Activated naive CD8-positive, alpha-beta T cell treated with anti-CD3 and anti-CD28 coated beads, Interleukin-2, amount 50 U/mL, for 24 hours (primary cell): ENCODE measurements around the gene SLK.

ENCODE experiments used
- ATAC-seq: fragments of 150-1000 bp; cut with Tn5 transposase; one replicate; pipeline ENCODE4 v1.10.0; 2021
- DNase-seq: peaks from one replicate; pipeline ENCODE4 v3.0.0; 2021
- H3K27ac Mint-ChIP-seq: one replicate; pipeline ENCODE4 v1.8.0; 2021; ENCODE audit warnings: mild to moderate bottlenecking, mixed read lengths
- H3K27me3 Mint-ChIP-seq: one replicate; pipeline ENCODE4 v1.8.0; 2021; ENCODE audit warnings: mixed read lengths
- H3K36me3 Mint-ChIP-seq: one replicate; pipeline ENCODE4 v1.8.0; 2021; ENCODE audit warnings: low read depth, mixed read lengths
- H3K4me1 Mint-ChIP-seq: one replicate; pipeline ENCODE4 v1.8.0; 2021; ENCODE audit warnings: mixed read lengths
- H3K4me3 Mint-ChIP-seq: one replicate; pipeline ENCODE4 v1.8.0; 2021; ENCODE audit warnings: mild to moderate bottlenecking, moderate library complexity, mixed read lengths
- H3K9me3 Mint-ChIP-seq: one replicate; pipeline ENCODE4 v1.8.0; 2021; ENCODE audit warnings: mixed read lengths

SLK gene

DNA sequence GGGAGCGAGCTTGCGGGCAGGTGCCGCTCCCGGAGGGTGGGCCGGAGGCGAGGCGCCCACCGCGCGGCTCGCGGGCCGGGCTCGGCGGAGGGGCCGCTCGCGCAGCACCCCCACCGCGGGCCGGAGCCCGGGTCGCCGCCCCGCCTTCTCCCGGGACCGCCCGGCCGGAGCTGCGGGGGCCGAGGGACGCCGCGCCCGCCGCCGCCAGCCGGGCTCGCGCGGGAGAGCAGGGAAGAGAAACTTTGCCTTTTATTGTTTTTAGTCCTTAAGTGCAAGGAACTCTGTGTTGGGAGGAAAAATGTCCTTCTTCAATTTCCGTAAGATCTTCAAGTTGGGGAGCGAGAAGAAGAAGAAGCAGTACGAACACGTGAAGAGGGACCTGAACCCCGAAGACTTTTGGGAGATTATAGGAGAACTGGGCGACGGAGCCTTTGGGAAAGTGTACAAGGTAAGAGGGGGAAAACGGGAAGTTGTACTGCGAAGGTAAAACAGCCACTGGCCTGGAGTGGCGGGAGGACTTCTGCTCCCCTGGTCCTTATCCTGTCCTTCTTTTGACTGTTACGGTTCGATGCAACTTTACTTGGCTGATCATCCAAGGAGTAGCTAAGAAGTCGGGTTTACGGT lies 620 bp downstream of the SLK start:
- peak overlapping the region; percentile 99 for H3K4me3 Mint-ChIP-seq
- H3K27ac Mint-ChIP-seq, result peak overlapping the region; percentile 91
- no peaks in the 10 kb centered on the region for H3K9me3 Mint-ChIP-seq
- H3K27me3 Mint-ChIP-seq, result no peaks in the 10 kb centered on the region
- ATAC-seq (peak; percentile 38), DNase-seq (peak; percentile 41)
- peaks cover 4% of the 10 kb centered on the region for H3K36me3 Mint-ChIP-seq
- H3K4me1 Mint-ChIP-seq, result peaks cover 48% of the 10 kb centered on the region

DNA sequence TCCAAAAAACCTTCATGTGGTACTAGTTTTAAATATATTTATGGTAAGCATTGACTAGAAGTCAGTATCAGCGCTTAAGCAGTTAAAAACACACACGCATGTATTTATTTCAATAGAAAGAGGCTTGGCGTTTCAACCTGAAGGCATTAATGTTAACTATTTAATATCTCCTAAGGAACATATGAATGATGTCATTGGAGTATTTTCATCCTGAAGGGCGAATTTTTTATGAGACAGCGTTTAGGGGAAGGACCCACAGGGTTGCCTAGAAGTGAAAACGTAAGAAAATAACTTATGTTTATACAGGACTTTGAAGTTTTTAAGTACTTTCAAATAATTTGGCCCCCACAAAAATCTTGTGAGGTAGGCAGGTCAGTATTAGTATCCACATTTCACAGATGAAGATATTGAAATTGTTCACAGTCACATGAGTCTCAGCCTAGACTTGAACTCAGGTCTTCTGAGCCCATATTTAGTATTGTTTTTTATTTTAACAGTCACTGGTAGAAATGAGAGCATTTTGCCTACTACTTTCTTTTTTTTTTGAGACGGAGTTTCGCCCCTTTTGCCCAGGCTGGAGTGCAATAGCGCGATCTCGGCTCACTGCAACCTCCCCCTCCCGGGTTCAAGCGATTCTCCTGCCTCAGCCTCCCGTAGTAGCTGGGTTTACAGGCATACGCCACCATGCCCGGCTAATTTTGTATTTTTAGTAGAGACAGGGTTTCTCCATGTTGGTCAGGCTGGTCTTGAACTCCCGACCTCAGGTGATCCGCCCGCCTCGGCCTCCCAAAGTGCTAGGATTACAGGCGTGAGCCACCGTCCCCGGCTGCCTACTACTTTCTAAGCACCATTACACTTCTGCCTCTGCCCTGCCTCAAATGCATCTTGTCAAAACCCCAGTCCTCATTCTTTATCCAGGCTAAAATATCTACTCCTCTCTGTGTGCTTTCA lies 1.8 kb downstream of the SLK start:
- Mint-ChIP-seq H3K27me3 (no peaks in the 10 kb centered on the region), H3K4me3 (peak overlapping the region; percentile 99), H3K36me3 (peaks cover 7% of the 10 kb centered on the region), H3K9me3 (no peaks in the 10 kb centered on the region), H3K27ac (peak overlapping the region; percentile 91), H3K4me1 (peaks cover 59% of the 10 kb centered on the region)
- ATAC-seq (no peak), DNase-seq (no peak)

DNA sequence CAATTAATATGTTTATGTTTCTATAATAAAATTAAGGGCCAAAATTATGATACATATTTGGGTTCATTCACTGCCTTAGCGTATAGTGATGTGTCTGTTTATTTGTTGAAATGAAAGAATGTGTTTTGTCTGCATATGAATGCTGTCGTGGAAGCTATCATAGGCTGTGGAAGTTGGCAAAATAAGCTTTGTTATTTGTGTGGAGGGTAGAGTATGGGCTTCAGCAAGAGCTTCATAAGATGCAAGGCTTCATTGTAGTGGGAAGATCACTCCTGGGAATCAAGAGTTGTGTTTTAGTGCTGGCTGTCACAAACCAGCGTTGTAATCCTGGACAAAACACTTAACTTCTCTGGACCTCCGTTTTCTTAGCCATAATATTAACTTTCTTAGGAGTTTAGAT lies 2.5 kb downstream of the SLK start:
- Mint-ChIP-seq H3K4me1 (peaks cover 64% of the 10 kb centered on the region), H3K4me3 (peak overlapping the region; percentile 99), H3K27me3 (no peaks in the 10 kb centered on the region), H3K9me3 (no peaks in the 10 kb centered on the region), H3K27ac (peak overlapping the region; percentile 55), H3K36me3 (peaks cover 10% of the 10 kb centered on the region)
- DNase-seq (no peak), ATAC-seq (no peak)

DNA sequence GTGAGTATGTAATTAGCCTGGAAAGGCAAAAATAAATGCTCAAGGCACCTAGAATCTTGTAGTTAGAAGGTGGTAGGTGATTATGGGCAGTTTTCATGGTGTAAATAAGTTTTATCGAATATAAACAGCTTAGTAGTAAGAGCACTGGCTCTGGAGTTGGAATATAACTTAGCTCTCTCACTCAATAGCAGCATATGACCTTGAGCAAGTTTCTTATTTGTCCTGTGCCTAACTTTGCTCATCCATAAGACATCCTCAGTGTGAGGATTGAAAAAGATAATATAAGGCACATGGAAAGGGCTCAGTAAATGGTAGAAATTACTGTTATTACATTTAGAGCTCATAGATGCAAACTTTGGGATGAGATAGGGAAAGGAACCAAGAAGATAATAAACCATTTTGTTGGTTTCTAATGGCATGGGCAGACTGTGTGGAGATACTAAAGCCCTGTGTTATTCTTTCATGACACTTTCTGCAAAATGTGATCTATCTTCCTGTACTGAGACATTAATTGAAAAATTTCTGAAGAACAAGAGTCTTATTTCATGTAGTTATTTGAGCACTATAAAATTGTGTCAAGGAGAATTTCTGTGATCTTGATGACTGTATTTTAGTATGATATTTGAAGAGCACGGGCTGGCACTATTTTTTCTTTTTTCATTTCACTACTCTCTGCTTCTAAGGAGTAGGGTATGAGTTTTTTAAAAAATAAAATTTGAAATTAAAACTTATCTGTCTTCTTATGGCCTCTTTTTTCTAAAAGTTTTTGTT lies 3.1 kb downstream of the SLK start:
- Mint-ChIP-seq H3K9me3 (peaks cover 3% of the 10 kb centered on the region), H3K4me3 (peak overlapping the region; percentile 99), H3K27ac (no peak overlapping the region), H3K4me1 (peaks cover 66% of the 10 kb centered on the region), H3K36me3 (peaks cover 12% of the 10 kb centered on the region), H3K27me3 (no peaks in the 10 kb centered on the region)
- DNase-seq (no peak), ATAC-seq (no peak)

DNA sequence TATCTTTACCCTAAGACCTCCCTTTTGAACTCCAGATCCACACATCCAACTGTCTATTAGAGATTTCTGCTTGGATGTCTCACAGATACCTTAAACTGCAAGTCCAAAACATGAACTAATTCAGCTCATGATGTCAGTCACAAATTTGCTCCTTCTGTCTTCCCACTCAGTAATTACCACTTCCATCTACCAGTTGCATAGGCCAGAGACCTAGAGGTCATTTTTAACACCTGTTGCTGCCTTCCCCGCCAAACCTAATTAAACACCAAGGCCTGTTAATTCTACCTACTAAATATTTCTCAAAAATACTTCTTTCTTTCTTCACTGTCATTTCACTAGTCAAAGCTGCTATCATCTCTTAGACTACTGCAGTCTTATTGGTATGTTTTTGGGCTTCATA lies 8.2 kb downstream of the SLK start:
- ATAC-seq, result no peak
- peaks cover 13% of the 10 kb centered on the region for H3K36me3 Mint-ChIP-seq
- H3K9me3 Mint-ChIP-seq, result peaks cover 3% of the 10 kb centered on the region
- peaks cover 45% of the 10 kb centered on the region for H3K4me1 Mint-ChIP-seq
- no peak overlapping the region for H3K27ac Mint-ChIP-seq
- no peak overlapping the region for H3K4me3 Mint-ChIP-seq
- H3K27me3 Mint-ChIP-seq, result no peaks in the 10 kb centered on the region
- DNase-seq, result no peak

DNA sequence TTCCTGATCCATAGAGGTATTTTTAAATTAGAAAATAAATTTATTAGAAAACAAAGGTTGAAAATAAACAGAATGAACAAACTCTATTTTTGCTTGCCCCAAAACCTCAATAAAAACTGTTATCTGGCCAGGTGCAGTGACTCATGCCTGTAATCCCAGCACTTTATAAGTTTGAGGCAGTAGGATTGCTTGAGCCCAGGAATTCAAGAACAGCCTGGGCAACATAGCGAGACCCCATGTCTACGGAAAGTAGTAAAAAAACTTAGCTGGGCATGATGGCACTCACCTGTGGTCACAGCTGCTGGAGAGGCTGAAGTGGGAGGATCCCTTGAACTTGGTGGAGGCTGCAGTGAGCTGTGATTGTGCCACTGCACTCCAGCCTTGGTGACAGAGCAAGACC lies 10.3 kb downstream of the SLK start:
- DNase-seq, result no peak
- Mint-ChIP-seq H3K4me1 (peaks cover 41% of the 10 kb centered on the region), H3K9me3 (peaks cover 3% of the 10 kb centered on the region), H3K27ac (no peak overlapping the region), H3K4me3 (no peak overlapping the region), H3K27me3 (no peaks in the 10 kb centered on the region), H3K36me3 (peaks cover 12% of the 10 kb centered on the region)
- no peak for ATAC-seq

DNA sequence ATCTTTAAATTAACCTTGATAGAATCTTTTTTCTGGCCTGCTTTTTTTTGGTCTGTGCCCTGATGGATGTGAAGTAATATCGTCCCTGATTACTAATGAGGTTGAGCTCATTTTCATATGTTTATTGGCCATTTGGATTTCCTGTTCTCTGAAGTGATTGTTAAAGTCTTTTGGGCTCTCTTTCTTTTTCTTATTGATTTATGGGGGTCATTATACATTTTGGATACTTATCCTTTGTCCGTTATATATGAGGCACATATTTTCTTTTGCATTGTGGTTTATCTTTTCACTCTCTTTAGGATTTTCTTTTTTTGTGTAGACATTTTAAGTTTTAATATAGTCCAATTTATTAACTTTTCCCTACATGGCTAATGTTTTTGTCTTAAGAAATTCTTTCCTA lies 12.6 kb downstream of the SLK start:
- Mint-ChIP-seq H3K27me3 (no peaks in the 10 kb centered on the region), H3K4me1 (peaks cover 45% of the 10 kb centered on the region), H3K27ac (no peak overlapping the region), H3K36me3 (peaks cover 6% of the 10 kb centered on the region), H3K9me3 (peaks cover 3% of the 10 kb centered on the region), H3K4me3 (no peak overlapping the region)
- DNase-seq, result no peak
- ATAC-seq, result no peak

DNA sequence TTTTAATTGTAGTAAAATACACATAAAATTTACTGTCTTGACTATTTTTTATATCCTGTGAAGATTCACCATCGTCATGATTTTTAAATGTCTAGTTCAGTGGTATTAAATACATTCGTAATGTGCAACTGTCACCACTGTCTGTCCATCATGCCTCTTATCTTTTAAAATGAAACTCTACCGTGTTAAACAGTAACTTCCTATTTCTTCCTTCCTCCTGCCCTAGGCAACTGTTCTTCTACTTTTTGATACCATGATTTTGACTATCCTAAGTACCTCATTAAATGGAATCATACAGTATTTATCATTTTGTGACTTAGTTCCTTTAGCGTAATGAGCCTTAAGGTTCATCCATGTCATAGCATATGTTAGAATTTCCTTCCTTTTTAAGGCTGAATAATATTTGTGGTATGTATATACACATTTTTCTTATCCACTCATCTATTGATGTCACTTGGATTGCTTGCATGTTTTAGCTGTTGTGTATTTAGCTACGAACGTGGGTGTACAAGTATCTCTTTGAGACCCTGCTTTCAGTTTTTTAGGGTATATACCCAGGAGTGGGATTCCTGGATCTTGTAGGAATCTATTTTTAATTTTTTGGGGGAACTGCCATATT lies 13.5 kb downstream of the SLK start:
- H3K27me3 Mint-ChIP-seq, result no peaks in the 10 kb centered on the region
- peaks cover 48% of the 10 kb centered on the region for H3K4me1 Mint-ChIP-seq
- DNase-seq, result no peak
- no peaks in the 10 kb centered on the region for H3K36me3 Mint-ChIP-seq
- no peak overlapping the region for H3K27ac Mint-ChIP-seq
- H3K4me3 Mint-ChIP-seq, result no peak overlapping the region
- no peaks in the 10 kb centered on the region for H3K9me3 Mint-ChIP-seq
- ATAC-seq, result no peak

DNA sequence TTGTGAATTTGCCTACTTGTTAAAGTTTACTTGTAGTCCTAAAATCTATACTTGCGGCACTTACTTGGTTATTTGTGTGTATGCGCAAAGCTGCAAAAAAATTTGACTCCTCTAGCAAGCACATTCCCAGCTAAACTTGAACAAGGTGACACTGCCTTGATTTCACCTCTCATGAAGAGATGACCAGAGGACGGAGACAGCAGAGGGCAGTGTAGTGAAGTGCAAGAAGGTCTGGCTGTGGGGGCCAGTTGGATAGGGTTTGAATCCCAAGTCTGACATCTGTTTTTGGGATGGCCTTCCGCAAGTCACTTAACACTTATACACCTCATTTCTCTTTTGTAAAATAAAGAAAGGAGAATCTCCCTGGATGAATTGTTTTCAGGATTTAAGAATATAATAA lies 15.7 kb downstream of the SLK start:
- Mint-ChIP-seq H3K4me3 (no peak overlapping the region), H3K27me3 (no peaks in the 10 kb centered on the region), H3K4me1 (peaks cover 63% of the 10 kb centered on the region), H3K36me3 (no peaks in the 10 kb centered on the region), H3K9me3 (no peaks in the 10 kb centered on the region), H3K27ac (peak overlapping the region; percentile 74)
- DNase-seq (no peak), ATAC-seq (no peak)

DNA sequence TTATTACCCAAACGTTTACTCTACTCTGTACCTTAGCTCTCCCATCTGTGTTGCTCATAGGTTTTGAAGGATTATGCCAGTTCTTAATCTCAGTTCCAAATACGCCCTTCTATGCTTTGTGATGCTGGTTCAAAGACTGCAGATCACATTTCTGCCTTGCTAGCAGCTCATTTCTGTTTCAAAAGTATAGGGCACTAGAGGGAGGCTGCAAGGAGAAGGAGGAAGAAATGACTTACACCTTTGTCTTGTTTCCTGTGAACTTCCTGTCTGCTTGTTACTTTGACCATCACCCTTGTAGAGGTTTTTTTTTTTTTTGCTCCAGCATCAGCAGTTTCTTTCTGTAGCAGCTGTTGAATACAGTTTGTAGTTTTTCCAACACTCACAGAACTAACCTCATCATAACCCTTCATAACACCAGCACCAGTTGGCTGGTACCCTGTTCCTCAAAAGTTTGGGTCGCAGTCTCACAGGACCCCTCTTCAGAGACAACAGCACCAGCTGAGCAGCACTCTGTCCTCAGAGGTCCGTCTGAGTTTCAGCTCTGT lies 16.5 kb downstream of the SLK start:
- H3K27me3 Mint-ChIP-seq, result no peaks in the 10 kb centered on the region
- DNase-seq, result no peak
- peak overlapping the region; percentile 74 for H3K27ac Mint-ChIP-seq
- H3K4me1 Mint-ChIP-seq, result peaks cover 69% of the 10 kb centered on the region
- no peaks in the 10 kb centered on the region for H3K9me3 Mint-ChIP-seq
- ATAC-seq, result peak; percentile 94
- H3K4me3 Mint-ChIP-seq, result peak overlapping the region; percentile 51
- H3K36me3 Mint-ChIP-seq, result no peaks in the 10 kb centered on the region

DNA sequence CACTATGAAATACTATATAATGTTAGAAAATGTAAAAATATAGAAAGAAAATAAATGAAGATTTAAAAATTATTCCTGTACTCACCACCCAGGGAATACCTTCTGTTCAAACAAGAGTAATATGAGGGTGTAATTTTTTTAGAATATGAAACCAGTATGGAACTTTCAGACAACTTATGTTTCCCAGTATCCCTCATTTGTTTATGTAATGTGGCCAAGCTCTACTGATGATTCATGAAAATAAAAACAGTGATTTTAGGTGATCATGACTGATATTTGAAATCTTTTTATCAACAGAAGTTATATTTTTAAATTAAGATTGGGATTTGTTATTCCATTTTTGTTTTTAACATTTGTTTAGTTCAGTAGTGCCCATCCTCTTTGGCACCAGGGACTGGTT lies 18.8 kb downstream of the SLK start:
- Mint-ChIP-seq H3K27me3 (no peaks in the 10 kb centered on the region), H3K9me3 (no peaks in the 10 kb centered on the region), H3K36me3 (peaks cover 1% of the 10 kb centered on the region), H3K4me1 (peaks cover 72% of the 10 kb centered on the region), H3K4me3 (no peak overlapping the region), H3K27ac (no peak overlapping the region)
- DNase-seq (no peak), ATAC-seq (no peak)

DNA sequence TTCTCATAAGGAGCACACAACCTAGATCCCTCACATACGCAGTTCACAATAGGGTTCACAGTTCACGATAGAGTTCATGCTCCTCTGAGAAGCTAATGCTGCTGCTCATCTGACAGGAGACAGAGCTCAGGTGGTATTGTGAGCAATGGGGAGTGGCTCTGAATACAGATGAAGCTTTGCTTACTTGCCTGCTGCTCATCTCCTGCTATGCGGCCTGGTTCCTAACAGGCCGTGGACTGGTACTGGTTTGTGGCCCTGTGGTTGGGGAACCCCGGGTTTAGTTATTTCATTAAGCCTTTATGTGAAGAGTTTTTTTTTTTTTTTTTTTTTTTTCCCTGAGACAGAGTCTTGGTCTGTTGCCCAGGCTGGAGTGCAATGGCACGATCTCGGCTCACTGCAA lies 19.4 kb downstream of the SLK start:
- no peak overlapping the region for H3K4me3 Mint-ChIP-seq
- H3K9me3 Mint-ChIP-seq, result no peaks in the 10 kb centered on the region
- DNase-seq (peak; percentile 17), ATAC-seq (peak; percentile 69)
- H3K27me3 Mint-ChIP-seq, result no peaks in the 10 kb centered on the region
- H3K27ac Mint-ChIP-seq, result no peak overlapping the region
- peaks cover 69% of the 10 kb centered on the region for H3K4me1 Mint-ChIP-seq
- peaks cover 3% of the 10 kb centered on the region for H3K36me3 Mint-ChIP-seq

DNA sequence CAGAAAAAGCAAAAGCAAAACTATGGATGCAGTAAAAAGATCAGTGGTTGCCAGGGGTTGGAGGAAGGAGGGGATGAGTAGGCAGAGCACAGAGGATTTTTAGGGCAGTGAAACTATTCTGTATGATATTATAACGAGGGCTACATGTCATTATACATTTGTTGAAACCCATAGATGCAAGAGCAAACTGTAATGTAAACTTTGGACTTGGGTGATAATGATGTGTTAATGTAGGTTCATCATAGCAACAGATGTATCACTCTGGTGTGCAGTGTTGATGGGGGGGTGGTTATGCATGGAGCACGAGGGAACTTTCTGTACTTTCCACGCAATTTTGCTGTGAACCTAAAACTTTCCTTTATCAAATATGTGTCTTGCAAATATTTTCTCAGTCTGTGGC lies 23.2 kb downstream of the SLK start:
- Mint-ChIP-seq H3K36me3 (peaks cover 11% of the 10 kb centered on the region), H3K27me3 (no peaks in the 10 kb centered on the region), H3K9me3 (no peaks in the 10 kb centered on the region), H3K4me3 (no peak overlapping the region), H3K27ac (no peak overlapping the region), H3K4me1 (peaks cover 42% of the 10 kb centered on the region)
- ATAC-seq, result no peak
- no peak for DNase-seq

DNA sequence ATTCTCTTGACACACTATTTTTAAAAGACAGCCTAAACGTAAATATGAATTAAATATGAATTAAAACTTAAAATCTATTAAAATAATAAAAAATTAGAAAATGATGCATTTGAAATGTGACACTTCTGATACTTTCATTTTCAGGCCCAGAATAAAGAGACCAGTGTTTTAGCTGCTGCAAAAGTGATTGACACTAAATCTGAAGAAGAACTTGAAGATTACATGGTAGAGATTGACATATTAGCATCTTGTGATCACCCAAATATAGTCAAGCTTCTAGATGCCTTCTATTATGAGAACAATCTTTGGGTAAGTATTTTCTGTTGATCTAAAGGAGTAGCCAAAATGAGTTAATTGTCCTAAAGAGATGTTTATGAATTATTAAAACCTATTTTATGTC lies 23.6 kb downstream of the SLK start:
- peaks cover 39% of the 10 kb centered on the region for H3K4me1 Mint-ChIP-seq
- no peaks in the 10 kb centered on the region for H3K27me3 Mint-ChIP-seq
- ATAC-seq (no peak), DNase-seq (no peak)
- H3K36me3 Mint-ChIP-seq, result peaks cover 11% of the 10 kb centered on the region
- H3K27ac Mint-ChIP-seq, result no peak overlapping the region
- no peaks in the 10 kb centered on the region for H3K9me3 Mint-ChIP-seq
- no peak overlapping the region for H3K4me3 Mint-ChIP-seq
